ENCODE measurements around the gene TMEM138.
"Not testable (repeated sequence)": the region's sequence is repeated elsewhere in the genome, so short reads cannot be mapped to it uniquely, and the experiment has no call there.

The TMEM138 gene

DNA sequence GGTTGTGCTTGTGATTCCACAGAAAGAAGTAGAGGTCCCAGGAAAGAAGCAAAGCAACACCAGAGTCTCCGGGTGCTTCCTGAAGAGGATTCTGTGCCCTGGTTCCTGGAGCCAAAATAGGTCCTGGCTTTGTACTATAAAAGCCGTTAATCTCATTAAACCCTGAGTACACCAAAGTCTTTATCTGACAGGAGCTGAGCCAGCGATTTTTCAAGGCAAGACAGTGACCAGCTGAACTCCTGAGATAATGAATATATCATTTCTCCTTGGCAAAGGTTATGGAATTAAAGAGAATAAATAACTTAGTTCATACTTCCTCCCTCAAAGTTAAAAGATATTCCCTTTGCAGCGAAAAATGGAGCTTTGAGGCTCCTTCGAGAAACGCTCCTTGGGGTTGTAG, 5.2 kb downstream of the TMEM138 start:
- DNase-seq, result no peak

DNA sequence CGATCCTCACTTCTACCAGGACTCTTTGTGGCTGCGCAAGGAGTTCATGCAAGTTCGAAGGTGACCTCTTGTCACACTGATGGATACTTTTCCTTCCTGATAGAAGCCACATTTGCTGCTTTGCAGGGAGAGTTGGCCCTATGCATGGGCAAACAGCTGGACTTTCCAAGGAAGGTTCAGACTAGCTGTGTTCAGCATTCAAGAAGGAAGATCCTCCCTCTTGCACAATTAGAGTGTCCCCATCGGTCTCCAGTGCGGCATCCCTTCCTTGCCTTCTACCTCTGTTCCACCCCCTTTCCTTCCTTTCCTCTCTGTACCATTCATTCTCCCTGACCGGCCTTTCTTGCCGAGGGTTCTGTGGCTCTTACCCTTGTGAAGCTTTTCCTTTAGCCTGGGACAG, 6.5 kb downstream of the TMEM138 start:
- DNase-seq, result no peak

DNA sequence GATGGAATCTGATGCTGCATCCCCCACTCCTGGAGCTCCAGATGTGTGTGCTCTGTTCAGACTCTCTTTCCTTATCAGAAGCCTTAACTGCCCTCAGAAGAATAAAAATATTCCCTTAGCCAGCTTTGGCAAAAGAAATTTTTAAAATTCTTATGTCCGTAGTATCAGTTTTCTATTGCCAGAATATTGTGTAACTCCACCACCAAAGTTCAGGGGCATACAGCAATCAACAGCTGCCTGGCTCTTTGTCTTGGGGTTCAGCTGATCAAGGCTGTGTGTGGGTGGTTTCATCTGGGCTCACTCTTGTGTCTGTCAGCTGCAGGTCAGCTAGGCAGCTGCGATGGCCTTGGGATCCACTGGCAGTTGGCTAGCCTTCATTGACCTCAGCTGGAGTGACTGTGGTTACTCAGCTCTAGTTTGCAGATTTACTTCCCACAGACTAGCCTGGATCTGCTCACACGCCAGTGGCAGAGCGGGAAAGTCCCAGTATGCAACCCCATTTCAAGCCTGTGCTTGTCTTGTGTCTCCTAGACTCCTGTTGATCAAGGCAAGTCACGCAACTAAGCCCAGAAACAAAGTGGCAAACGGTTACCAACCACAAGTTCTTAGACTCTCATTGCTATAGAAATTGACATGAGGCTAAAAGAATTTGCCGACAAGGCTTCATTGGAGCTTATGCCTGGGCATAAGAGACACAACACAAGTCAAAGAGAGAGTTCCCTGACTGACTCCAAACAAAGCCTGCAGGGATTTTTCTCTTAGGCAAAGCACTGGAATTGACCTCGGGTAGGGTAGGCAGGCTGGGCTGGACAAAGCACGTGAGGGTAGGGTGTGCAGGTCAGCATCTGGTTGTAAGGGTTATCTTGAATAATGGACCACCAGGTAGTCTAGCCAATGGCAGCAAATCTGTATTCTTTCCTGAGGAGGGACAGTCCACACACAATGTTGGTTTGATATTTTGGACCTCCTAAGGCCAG, 7.5 kb downstream of the TMEM138 start:
- DNase-seq, result no peak

DNA sequence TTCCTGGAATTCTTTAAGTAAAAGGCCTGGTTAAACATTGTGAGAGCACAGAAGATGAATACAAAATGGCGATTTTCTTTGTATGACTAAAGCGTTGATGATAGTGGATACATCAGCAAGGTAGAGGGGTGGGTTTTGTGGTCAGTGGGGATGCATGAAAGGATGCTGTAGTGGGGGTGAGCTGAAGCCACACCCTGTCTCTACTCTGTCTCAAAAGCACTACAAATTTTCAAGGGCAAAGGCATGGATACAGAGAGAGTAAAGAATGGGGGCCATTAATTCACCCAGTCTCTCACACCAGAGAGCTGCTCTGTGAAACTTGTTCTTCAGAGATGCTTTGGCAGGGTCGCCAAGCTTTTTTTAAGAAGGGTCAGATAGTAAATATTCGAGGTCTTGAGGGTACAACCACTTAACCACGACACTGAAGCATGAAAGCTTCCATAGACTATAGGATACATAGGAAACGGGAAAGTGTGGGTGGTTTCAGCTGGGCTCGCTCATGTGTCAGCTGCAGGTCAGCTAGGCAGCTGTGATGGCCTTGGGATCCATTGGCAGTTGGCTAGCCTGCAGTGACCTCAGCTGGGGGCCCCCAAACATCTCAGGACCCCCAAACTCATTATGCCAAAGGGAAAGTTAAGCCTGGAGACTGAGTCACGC, 8.3 kb downstream of the TMEM138 start:
- DNase-seq, result no peak

DNA sequence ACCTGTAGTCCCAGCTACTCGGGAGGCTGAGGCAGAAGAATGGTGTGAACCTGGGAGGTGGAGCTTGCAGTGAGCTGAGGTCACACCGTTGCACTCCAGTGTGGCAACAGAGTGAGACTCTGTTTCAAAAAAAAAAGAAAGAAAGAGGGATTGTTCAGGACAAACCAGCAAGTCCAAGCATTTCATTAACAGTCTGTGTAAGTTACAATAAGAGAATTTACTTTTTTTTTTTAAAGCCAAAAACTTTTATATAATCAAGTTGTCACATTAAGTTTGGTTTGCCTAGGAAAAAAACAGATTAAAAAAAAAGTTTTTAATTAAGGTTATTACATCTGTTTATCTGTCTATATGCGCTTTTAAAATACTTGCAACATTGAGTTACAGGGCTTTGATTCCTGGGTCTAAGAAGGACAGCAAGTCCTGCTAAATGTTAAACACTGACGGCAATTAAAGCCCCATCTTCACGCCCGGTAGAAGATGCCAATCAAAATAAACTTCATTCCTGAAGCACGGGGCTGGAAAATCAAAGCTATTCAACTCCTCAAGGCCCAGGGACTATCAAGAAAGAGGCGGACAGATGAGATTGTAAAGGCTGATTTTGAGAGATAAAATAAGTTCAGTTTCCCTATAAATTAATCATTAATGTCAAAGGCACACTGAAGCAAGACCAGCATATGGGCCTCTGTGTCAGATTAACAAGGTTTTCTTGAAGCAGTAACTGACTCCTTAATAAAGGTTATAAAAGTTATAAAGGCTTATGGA, 10.7 kb downstream of the TMEM138 start:
- no peak for DNase-seq

DNA sequence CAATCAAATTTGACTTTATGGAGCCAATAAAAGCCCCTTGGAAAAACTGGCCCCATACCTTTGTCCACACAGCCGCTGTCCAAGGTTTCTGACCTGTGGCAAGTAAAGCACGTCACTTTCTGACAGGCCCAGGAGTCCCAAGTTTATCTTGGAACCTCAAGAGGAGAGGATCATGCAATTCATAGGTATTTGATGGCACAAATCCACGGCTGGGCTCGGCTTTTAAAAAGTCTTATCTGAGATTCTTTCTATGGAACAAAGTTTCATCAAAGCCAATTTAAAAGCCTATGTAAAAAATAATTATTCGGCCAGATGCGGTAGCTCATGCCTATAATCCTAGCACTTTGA, 13.6 kb downstream of the TMEM138 start:
- DNase-seq, result no peak

DNA sequence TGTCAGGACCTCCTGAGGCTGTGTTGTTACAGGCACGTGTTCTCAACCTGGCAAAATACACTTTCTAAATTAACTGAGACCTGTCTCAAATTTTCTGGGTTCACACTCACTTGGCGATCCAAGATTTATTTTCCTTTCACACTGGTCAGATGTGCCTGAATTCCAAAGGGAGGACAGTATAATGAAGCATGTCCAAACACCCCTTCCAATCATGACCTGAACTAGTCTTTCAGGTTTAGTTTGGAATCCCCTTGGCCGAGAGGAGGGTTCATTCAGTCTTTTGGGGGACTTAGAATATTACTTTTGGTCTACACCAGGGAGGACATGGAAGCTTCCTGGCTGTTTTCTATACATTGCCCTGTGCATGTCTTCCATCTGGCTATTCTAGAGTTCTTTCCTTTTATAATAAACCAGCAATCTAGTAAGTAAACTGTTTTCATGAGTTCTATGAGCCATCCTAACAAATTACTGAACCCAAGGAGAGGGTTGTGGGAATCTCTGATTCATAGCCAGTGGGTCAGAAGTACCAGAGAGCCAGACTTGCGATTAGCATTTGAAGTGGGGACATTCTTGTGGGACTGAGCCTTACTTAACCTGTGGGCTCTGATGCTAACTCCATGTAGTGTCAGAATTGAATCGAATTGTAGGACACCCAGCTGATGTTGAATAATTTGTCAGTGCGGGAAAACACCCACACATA, 15.4 kb downstream of the TMEM138 start:
- no peak for DNase-seq

DNA sequence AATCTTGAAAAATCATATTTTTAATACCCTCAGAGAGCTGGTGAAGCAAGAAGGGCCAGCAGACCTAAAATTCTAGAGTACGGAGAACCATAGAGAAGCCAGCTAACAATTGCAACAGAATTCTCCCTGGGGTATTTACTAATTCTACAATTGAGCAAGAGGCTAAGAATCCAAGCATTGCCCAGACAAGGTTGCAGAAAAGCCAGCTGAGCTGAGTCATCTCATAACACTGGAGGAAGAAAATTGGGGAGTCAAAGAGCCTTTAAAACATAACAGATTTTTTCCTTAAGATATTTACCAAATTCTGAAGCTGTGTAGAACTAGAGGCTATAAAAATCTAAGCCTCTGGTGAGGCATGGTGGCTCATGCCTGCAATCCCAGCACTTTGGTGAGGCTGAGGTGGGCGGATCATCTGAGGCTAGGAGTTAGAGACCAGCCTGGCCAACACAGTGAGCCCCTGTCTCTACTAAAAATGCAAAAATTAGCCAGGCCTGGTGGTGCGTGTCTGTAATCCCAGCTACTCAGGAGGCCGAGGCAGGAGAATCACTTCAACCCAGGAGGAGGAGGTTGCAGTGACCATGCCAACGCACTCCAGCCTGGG, 16.6 kb downstream of the TMEM138 start:
- no peak for DNase-seq

DNA sequence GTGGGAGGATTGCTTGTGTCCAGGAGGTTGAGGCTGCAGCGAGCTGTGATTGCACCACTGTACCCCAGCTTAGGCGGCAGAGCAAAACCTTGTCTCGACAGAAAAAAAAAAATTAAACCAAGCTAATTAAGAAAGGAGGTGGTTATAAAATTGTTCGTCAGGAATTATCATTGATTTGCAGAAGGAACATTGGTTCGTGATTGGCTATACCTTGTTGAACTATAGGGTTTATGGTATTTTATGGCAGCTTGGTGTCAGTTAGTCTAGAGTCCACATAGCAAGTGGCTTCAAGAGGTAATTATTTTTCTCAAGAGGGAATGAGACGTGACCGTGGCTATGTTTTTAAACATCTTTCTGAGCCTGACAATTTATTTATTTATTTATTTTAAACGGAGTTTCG, 18.7 kb downstream of the TMEM138 start:
- DNase-seq, result no peak

DNA sequence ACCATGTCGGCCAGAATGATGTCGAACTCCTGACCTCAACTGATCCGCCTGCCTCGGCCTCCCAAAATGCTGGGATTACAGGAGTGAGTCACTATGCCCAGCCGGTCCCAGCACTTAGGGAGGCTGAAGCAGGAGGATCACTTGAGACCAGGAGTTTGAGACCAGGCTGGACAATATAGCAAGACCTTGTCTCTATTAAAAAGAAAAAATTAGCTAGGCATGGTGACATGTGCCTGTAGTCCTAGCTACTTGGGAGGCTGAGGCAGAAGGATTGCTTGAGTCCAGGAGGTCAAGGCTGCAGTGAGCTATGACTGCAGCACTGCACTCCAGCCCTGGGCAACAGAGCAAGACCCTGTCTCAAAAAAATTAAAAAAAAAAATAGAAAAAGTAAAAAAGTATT, 21.7 kb downstream of the TMEM138 start:
- DNase-seq, result not testable (repeated sequence)

DNA sequence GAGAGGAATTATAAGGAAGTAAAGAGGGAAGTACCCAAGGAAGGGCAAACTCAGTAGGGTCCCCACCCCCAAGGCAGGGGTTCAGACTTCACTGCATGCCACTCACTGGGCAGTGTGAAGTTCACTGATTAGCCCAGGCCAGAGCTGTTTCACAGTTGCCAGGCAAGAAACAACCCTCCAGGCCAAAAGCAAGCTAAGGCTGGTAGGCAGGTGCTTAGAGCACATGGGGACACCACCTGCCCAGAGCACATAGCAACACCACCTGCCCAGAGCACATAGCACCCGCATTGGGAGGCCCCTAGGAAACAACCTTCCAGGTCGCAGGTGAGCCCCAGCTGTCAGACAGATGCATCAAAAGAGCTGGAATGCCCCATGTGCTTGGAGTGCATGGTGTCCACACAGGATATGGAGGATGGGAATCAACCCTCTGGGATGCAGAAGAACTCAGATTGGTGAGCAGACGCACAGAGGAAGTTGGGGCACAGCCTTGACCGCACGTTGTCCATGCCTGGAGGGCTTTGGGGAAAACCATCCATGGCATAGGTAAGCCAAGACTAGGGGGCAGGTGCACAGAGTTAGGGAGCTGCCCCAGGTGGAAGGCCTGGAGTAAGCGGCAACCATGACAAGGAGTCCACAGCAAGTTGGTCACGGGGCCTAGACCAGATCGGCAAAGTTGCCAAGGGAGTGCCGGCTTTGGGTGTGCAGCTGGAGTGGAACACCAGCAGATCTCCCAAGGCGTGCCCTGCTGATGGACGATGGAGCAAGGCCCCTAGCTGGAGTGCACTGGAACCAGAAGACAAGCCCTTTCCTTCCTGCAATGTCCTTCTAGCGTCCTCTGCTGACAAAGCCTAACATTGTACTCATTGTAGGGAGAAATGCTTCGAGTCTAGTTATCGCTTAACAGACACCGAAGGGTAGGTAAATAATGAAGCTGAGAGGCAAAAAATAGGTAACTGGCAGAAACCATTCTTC, 22.4 kb downstream of the TMEM138 start:
- DNase-seq, result no peak

DNA sequence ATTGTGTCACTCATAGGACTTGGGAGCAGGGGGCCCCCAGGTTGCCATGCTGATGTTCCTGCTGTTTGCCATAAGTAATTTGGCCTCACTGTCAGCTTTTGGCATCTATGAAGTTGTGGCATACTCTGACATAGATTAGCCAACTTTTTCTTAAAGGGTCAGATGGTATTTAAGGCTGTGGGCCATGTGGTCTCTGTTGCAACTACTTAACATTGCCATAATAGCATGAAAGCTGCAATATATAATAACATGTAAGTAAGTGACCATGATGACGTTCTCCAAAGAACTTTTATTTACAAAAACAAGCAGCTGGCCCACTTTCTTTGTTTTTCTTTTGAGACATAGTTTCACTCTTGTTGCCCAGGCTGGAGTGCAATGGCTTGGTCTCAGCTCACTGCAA, 28.0 kb downstream of the TMEM138 start:
- DNase-seq, result no peak

DNA sequence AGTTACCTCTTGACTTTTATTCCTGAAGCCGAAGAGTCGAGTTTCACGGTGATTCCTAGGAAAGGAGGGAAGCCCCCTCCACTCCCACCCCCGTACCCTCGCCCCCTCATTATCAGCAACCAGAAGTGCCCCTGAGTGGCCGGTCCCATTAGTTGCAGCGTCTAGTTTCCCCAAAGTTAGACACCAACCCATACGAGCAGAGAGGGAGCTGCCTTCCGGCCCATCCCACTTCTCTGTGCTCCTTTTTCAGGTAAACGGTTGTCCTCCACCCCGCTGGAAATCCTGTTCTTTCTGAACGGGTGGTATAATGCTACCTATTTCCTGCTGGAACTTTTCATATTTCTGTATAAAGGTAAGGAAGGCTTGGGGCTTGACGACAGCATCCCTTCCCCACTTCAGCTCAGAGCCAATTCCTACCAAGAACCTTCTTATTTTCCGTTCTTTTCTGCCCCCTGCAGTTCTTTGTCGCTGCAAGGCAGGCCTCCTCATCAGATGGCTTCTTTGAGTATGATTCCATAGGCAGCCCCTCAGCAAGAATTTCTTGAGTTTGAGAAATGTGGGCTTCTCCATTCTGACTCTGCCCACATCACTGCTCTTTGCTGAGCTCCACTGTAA, 30.9 kb downstream of the TMEM138 start:
- DNase-seq, result no peak

DNA sequence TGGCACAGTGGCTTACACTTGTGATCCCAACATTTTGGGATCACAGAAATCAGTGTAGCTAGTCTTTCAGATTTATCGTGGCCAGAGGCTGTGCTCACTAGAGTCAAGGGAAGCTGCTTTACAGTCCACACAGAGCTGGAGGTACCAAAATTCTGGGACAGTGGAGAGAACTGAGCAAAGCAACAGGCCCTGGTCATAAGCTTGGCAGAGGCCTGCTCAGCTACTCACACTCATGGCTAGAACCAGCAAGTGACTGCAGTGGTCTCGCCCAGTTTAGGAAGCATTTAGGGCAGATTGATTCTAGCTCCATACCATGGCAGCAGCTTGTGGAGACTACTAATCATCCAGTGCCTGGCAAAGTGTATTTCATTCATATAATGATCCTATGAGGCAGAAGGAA, 39.0 kb downstream of the TMEM138 start:
- no peak for DNase-seq

DNA sequence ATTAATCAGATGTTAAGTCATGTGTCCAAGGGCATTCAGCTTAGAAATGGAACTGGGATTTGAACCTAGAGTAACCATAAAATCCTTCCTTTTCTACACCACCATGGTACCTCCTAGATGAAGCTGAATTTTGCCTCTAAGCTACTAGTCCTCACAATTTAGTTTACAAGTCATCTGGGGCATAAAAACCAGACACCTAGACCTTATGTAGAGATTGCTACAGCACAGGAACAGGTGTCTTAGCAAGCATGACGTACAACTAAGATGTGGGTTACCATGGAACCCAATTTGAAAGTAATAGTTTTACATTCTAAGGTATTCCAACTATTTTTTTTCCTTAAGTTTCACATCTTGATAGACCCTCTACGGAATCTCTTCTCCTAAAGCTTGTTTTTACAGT, 39.4 kb downstream of the TMEM138 start:
- DNase-seq, result no peak

DNA sequence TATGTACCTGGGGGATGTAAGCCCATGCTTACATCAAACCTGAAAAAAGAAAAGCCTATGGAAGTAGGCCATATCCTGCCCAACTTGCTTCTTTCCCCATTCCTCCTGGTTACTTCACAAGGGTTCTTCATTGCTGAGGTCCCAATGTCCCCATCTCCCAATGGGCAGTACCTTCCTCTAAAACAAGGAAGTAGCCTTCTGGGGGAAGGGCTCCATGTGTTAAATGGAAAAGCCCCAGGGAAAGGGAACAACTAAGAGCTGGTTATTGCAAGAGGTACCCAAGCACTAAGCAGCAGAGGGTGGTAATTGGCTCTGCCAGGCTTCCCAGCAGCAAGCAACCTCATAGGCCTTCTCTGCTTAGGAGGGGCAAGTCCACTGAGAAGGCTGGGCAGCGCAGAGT, 41.5 kb downstream of the TMEM138 start:
- DNase-seq, result no peak

DNA sequence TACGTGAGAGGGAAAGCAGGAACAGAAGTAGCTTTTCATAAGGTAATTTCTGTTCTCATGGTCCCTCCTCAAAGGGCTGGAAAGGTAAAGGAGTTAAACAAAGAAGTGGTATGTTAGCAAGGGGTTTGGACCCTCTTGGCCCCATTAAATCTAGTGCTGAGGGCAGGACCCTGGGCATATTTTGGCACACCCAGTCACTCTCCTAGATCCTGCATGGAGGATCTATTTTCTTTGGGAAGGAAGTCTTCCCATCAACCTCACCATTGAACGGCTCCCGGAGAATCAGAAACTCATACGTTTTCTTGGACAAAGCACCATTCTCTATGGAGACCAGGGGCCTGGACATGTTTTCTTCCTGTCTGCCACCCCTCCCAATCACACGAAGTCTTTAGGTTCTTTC, 41.9 kb downstream of the TMEM138 start:
- DNase-seq, result no peak

DNA sequence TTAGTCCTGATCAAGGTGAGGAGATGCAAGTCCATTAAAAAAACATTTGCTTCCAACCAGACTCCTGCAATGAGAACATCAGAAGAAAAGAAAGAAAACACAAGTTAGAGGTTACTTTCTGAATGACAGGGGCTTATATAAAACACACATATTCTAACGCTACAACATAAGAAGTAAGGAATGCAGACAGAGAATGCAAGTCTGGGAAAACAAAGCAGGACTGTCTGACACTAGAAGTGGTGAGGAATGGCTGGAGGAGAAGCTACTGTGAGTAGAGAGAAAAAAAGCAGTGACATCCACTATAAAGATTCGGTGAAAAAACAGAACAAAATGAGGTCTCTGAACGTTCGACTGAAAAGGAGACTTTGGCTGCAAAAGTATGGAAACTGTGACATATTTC, 42.5 kb downstream of the TMEM138 start:
- DNase-seq, result no peak

DNA sequence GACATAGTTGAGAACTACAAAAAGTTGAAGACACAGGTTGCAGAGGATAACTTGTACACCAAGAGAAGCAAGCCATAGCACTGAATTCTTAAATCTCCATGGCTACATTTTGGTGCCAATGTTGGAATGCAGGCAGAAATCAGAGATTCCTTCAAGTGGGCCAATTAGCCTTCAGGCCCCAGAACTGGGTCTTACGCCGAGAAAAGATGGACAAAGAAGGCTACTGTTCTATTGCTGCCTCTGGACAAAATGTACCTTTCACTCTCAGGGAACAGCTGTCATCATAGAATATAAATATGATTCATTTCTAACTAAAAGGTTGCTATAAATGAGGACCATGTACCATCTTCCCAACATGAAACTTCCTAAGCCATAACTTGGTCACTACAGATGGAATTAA, 43.9 kb downstream of the TMEM138 start:
- DNase-seq, result no peak

DNA sequence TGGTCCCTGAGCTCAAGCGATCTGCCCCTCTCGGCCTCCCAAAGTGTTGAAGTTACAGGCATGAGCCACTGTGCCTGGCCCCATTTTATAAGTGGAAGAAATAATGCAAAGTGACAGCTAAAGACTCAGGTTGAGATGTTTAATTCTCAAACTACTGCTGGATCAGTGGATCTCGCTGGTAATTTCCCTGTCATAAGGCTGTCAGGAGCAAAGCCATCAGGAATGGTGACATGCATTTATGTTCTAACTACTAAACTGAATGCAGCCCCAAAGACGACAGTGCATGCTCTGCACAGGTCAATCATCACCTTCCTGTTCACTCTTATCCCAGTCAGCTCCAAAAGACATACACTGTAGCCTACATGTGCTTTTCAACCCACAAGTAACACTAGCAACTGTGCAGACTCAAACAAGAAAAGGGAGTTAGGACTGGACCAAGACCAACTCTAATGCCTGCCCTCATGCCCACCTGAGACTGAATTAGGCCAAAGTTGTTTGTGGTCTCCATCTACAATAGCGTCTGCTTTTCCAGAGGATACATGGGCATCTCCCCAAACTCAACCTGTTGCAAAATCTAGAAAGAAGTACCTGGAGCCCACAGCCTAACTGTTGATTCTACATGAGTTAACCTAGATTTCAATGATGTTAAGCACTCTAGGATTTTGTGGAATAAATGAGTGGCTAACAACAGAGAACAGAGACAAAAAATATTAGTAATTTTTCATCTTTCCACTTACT, 45.0 kb downstream of the TMEM138 start:
- no peak for DNase-seq

All from activated CD4-positive, alpha-beta T cell treated with anti-CD3 and anti-CD28 coated beads, Interleukin-2, amount 50 U/mL, for 16 hours (primary cell).